B cell (primary cell): ENCODE measurements around the gene KDM3B. TPM values are rescaled to one million over a fixed set of nuclear protein-coding genes. Genes with fewer than 3 reads are reported as not detected.

Source experiments
- ATAC-seq: fragments of 200-7000 bp; cut with Tn5 transposase; one replicate; pipeline ENCODE4 v1.10.0; 2021; ENCODE audit warnings: low read depth, mild to moderate bottlenecking, moderate number of reproducible peaks, moderate library complexity
- CTCF ChIA-PET: fragments of 350-600 bp; sonication (Branson Sonifier 250); formaldehyde crosslinking; loops from one replicate; lab custom pipeline; 2021; ENCODE audit warnings: antibody characterized with exemption, inconsistent platforms; lab: Charles Lee
- POLR2A ChIA-PET: fragments of 350-600 bp; sonication (Branson Sonifier 250); formaldehyde crosslinking; loops from one replicate; lab custom pipeline; 2021; ENCODE audit warnings: antibody characterized with exemption; lab: Charles Lee
- DNase-seq: peaks from one replicate; pipeline ENCODE4 v3.0.0; 2013
- H2AFZ ChIP-seq: 2 replicates; pipeline ENCODE4 v1.6.1; 2012; ENCODE audit warnings: mild to moderate bottlenecking, low read depth, low read length; ENCODE audit not compliant: insufficient read depth, poor library complexity, severe bottlenecking
- H3K27ac ChIP-seq, 2 donors: 1 replicate in 1 of 2; 2 replicates in 1 of 2; pipeline ENCODE4 v1.5.1; 2012 to 2013; ENCODE audit warnings: low read length in 2 of 2, mild to moderate bottlenecking in 2 of 2, moderate library complexity in 1 of 2
- H3K27me3 ChIP-seq, 4 experiments: fragments of 200-600 bp in 1 of 4; sonication (generic) in 1 of 4; replicated peaks in 1 of 4; 1 replicate in 2 of 4; 2 replicates in 2 of 4; pipeline versions ENCODE4 v1.6.1 to v1.7.0; 2013 to 2016; ENCODE audit warnings: low read length in 3 of 4, mild to moderate bottlenecking in 2 of 4, mixed read lengths in 1 of 4, moderate library complexity in 1 of 4; ENCODE audit not compliant: insufficient read depth in 4 of 4, control insufficient read depth in 3 of 4; ENCODE audit errors: control extremely low read depth in 1 of 4
- H3K36me3 ChIP-seq, 2 experiments: replicated peaks in 1 of 2; 1 replicate in 1 of 2; 2 replicates in 1 of 2; pipeline versions ENCODE4 v1.6.1 to v1.7.1; 2013; ENCODE audit warnings: low read length in 1 of 2; ENCODE audit not compliant: insufficient read depth in 2 of 2, control insufficient read depth in 1 of 2; ENCODE audit errors: control extremely low read depth in 1 of 2, extremely low read depth in 1 of 2
- H3K4me1 ChIP-seq, 2 donors: fragments of 200-600 bp in 1 of 2; sonication (generic) in 1 of 2; 1 replicate in 1 of 2; 2 replicates in 1 of 2; pipeline versions ENCODE4 v1.5.1 to v1.6.1; 2013 to 2017; ENCODE audit warnings: low read length in 2 of 2; ENCODE audit not compliant: control insufficient read depth in 2 of 2, insufficient read depth in 2 of 2
- H3K4me2 ChIP-seq: replicated peaks from 2 replicates; pipeline ENCODE3; 2012; ENCODE audit warnings: mild to moderate bottlenecking, low read depth, low read length; ENCODE audit not compliant: poor library complexity, severe bottlenecking
- H3K4me3 ChIP-seq, 5 experiments: fragments of 200-600 bp in 1 of 5; sonication (generic) in 1 of 5; 1 replicate in 3 of 5; 2 replicates in 2 of 5; pipeline versions ENCODE4 v1.5.1 to v1.7.0; 2011 to 2016; ENCODE audit warnings: low read length in 4 of 5, mild to moderate bottlenecking in 4 of 5, low read depth in 2 of 5, control low read depth in 1 of 5, moderate library complexity in 1 of 5; ENCODE audit not compliant: insufficient read depth in 1 of 5; ENCODE audit errors: control extremely low read depth in 1 of 5, extremely low read depth in 1 of 5
- H3K79me2 ChIP-seq: fragments of 200-600 bp; sonication (generic); one replicate; pipeline ENCODE4 v1.6.0; 2016; ENCODE audit warnings: low read length; ENCODE audit not compliant: control insufficient read depth, insufficient read depth
- H3K9ac ChIP-seq: fragments of 200-600 bp; sonication (generic); 2 replicates; pipeline ENCODE4 v1.6.1; 2017; ENCODE audit warnings: mild to moderate bottlenecking, low read length, moderate library complexity
- H3K9me3 ChIP-seq, 3 donors: one replicate each; pipeline versions ENCODE4 v1.6.1 to v1.7.1; 2013; ENCODE audit warnings: low read length in 2 of 3; ENCODE audit not compliant: control insufficient read depth in 2 of 3, insufficient read depth in 1 of 3; ENCODE audit errors: control extremely low read depth in 1 of 3
- H4K20me1 ChIP-seq: 2 replicates; pipeline ENCODE4 v1.6.0; 2012; ENCODE audit warnings: mild to moderate bottlenecking, low read length; ENCODE audit not compliant: insufficient read depth, control insufficient read depth, poor library complexity, severe bottlenecking
- H3K27ac Mint-ChIP-seq: one replicate; pipeline ENCODE4 v1.8.0; 2021; ENCODE audit warnings: mixed read lengths
- H3K27me3 Mint-ChIP-seq: one replicate; pipeline ENCODE4 v1.8.0; 2021; ENCODE audit warnings: mixed read lengths
- H3K4me1 Mint-ChIP-seq: one replicate; pipeline ENCODE4 v1.8.0; 2021; ENCODE audit warnings: mixed read lengths
- H3K4me3 Mint-ChIP-seq: one replicate; pipeline ENCODE4 v1.8.0; 2021; ENCODE audit warnings: mixed read lengths
- H3K9me3 Mint-ChIP-seq: one replicate; pipeline ENCODE4 v1.8.0; 2022; ENCODE audit warnings: mixed read lengths; ENCODE audit not compliant: insufficient read depth
- EZH2 ChIP-seq: IDR thresholded peaks from 2 replicates; pipeline ENCODE4 v1.6.1; 2012; ENCODE audit warnings: borderline replicate concordance, low read depth, mild to moderate bottlenecking, moderate library complexity, low read length; ENCODE audit not compliant: insufficient read depth, poor library complexity, severe bottlenecking
- WGBS: methylation state at CpG from one replicate; pipeline ENCODE4 v1.1.5; 2013; ENCODE audit warnings: missing lambda C conversion rate; ENCODE audit not compliant: insufficient coverage; 5-methylcytosine and 5-hydroxymethylcytosine counted together
- intact Hi-C: fragments of 100-400 bp; cut with micrococcal nuclease; formaldehyde crosslinking; loops from one replicate; pipeline ENCODE4 v1.10.0; 2022
- polyA plus RNA-seq: library from polyadenylated mRNA; depleted of rRNA; stranded (reverse); fragments of >200 nt; gene quantifications from 2 replicates; pipeline ENCODE4 v1.2.3, GENCODE V29; 2012
- total RNA-seq, 2 donors: library from RNA; stranded (reverse); fragments of 120-200 nt in 1 of 2; gene quantifications; 1 replicate in 1 of 2; 2 replicates in 1 of 2; pipeline versions ENCODE4 v1.2.3 to v1.2.4, GENCODE V29; 2013 to 2022
- TF ChIP-seq, protein P1 (sequence below): fragments of 200-600 bp; IDR thresholded peaks from one replicate; pipeline ENCODE4 v1.8.0; 2022; ENCODE audit warnings: antibody characterized with exemption, mild to moderate bottlenecking

Gene KDM3B
- total and polyA plus RNA-seq, 2 donors (not counting 1 experiment from before 2014, with no cell fraction given): 41.8 to 99.9 TPM

DNA sequence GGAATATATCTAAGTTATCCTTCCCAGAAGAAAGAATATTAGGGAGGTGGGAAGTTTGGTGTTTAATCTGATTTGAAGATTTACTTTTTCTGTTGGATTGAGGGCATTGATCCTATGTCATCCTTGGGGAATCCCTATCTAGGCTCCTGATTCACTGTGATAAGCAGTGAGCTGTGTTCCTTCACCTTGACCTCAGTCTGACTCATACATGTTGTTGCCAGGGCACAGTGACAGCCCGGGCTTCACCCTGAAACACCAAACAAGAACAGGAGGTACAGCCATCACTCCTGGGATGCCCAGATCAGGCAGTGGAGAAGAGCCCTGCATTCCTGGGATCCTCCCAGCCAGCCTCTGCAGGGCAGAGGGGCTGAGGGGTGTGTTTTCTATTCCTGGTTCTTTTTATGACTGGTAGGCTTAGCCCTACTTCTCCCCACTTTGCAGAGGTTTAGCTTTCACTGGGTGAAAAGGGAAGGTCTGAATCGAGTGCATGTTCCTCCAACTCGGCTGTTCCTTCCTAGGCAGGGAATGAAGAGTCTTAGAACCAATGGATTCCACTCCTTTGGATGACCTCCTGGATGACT lies 17.5 kb upstream of the KDM3B start:
- Mint-ChIP-seq H3K27ac (no peak overlapping the region), H3K4me1 (peaks cover 32% of the 10 kb centered on the region), H3K27me3 (no peaks in the 10 kb centered on the region), H3K9me3 (no peaks in the 10 kb centered on the region), H3K4me3 (no peak overlapping the region)
- TF ChIP-seq, protein P1, sequence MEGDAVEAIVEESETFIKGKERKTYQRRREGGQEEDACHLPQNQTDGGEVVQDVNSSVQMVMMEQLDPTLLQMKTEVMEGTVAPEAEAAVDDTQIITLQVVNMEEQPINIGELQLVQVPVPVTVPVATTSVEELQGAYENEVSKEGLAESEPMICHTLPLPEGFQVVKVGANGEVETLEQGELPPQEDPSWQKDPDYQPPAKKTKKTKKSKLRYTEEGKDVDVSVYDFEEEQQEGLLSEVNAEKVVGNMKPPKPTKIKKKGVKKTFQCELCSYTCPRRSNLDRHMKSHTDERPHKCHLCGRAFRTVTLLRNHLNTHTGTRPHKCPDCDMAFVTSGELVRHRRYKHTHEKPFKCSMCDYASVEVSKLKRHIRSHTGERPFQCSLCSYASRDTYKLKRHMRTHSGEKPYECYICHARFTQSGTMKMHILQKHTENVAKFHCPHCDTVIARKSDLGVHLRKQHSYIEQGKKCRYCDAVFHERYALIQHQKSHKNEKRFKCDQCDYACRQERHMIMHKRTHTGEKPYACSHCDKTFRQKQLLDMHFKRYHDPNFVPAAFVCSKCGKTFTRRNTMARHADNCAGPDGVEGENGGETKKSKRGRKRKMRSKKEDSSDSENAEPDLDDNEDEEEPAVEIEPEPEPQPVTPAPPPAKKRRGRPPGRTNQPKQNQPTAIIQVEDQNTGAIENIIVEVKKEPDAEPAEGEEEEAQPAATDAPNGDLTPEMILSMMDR: no peak
- TF ChIP-seq EZH2: no peak
- ATAC-seq: no peak
- no peak overlapping the region for H3K27ac ChIP-seq
- no peaks in the 10 kb centered on the region for H3K36me3 ChIP-seq
- H3K79me2 ChIP-seq: peaks cover 17% of the 10 kb centered on the region
- 86% methylated on average over 3 of the region's 3 CpGs for WGBS
- no peak for DNase-seq
- no peak overlapping the region for H3K4me2 ChIP-seq
- ChIA-PET POLR2A (no interaction called here), CTCF (interaction anchor here (0.6 to 13.4 kb wide), 2 partner anchors 17 to 105 kb away, joined by 3 to 278 read pairs; partner anchors contain the start of gene KDM3B)
- no peak overlapping the region for H3K9ac ChIP-seq
- no peaks in the 10 kb centered on the region for H3K27me3 ChIP-seq
- no peak overlapping the region for H3K4me3 ChIP-seq
- peaks cover 13% of the 10 kb centered on the region for H4K20me1 ChIP-seq
- intact Hi-C loops: loop anchor here (5.0 to 10.0 kb wide), 3 partner anchors 242 to 1840 kb away; partner anchors contain the start of genes CYSTM1, HNRNPA0 and HSPA9
- H3K9me3 ChIP-seq: no peaks in the 10 kb centered on the region
- no peak overlapping the region for H2AFZ ChIP-seq
- peaks cover 25 to 37% of the 10 kb centered on the region in 2 donors for H3K4me1 ChIP-seq
